PFSK-1 (cell line): Measurements from ENCODE around the gene MAGI1.

Experiments used
- POLR2AphosphoS5 ChIP-seq: IDR thresholded peaks from 2 replicates; pipeline ENCODE4 v1.6.1; 2012; ENCODE audit warnings: low read depth, mild to moderate bottlenecking, control low read depth, low read length, moderate library complexity
- REST ChIP-seq, 2 experiments: IDR thresholded peaks; 2 replicates each; pipeline versions ENCODE4 v1.6.1 to v1.8.0; 2011 to 2012; ENCODE audit warnings: low read depth in 2 of 2, low read length in 2 of 2, control low read depth in 1 of 2, inconsistent platforms in 1 of 2, mild to moderate bottlenecking in 1 of 2, moderate library complexity in 1 of 2; ENCODE audit not compliant: insufficient read depth in 1 of 2
- SIN3A ChIP-seq: IDR thresholded peaks from 2 replicates; pipeline ENCODE4 v1.6.1; 2012; ENCODE audit warnings: mild to moderate bottlenecking, low read length, moderate library complexity, borderline replicate concordance; ENCODE audit not compliant: insufficient read depth
- TAF1 ChIP-seq: IDR thresholded peaks from 2 replicates; pipeline ENCODE4 v1.6.1; 2012; ENCODE audit warnings: low read length, control low read depth, borderline replicate concordance; ENCODE audit not compliant: insufficient read depth

GRCh38 chr3:65409176-65409569, 629.5 kb downstream of the MAGI1 start:
- TF ChIP-seq POLR2AphosphoS5 (no peak), SIN3A (no peak), REST (IDR thresholded peaks at IDR 0.05; ENCODE audit: insufficient read depth in 1 of 2, low read depth in 2 of 2, low read length in 2 of 2) (no peak), TAF1 (no peak)
